Stimulated activated CD8-positive, alpha-beta memory T cell treated with anti-CD3 and anti-CD28 coated beads, Interleukin-7, amount 100 ng/mL, for 4 hours (primary cell): ENCODE data around the gene TTBK1.
A peak's percentile ranks its signal among the peaks of the same experiment; 100 is the strongest.

Source experiments
- DNase-seq, 2 donors: peaks; one replicate each; pipeline ENCODE4 v3.0.0-alpha.2; 2020; ENCODE audit warnings: low read depth in 2 of 2

The TTBK1 gene

GRCh38 chr6:43255408-43256054, 12.2 kb downstream of the TTBK1 start:
- DNase-seq, result no peak

DNA sequence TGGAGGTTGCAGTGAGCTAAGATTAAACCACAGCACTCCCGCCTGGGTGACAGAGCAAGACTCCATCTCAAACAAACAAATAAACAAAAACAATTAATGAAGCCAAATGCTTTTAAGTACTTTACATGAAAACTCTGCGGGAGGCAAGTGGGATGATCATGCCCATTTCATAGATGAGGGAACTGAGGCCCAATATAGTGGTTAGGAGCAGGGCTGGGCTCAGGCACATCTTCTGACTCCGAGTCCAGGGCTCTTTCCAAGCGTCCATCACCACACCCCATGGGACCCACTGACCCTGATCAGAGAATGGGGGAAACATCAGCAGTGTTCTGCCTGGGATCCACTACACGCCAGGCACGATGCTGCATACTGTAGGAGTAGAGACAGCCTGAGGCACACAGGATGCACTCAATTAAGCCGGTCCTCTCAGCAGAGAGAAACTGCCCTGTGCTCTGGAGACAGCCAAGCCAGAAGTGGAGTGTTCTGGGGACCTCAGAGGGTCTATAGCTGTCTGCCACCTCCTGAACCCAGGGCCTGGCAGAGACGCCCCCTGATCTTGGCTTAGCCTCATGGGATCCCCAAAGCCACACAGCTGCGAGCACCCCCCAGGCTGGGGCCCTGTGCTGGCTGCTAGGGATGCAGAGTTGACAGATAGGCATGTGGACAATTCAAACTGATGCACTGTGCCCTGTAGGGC, 13.5 kb downstream of the TTBK1 start:
- DNase-seq, result no peak

DNA sequence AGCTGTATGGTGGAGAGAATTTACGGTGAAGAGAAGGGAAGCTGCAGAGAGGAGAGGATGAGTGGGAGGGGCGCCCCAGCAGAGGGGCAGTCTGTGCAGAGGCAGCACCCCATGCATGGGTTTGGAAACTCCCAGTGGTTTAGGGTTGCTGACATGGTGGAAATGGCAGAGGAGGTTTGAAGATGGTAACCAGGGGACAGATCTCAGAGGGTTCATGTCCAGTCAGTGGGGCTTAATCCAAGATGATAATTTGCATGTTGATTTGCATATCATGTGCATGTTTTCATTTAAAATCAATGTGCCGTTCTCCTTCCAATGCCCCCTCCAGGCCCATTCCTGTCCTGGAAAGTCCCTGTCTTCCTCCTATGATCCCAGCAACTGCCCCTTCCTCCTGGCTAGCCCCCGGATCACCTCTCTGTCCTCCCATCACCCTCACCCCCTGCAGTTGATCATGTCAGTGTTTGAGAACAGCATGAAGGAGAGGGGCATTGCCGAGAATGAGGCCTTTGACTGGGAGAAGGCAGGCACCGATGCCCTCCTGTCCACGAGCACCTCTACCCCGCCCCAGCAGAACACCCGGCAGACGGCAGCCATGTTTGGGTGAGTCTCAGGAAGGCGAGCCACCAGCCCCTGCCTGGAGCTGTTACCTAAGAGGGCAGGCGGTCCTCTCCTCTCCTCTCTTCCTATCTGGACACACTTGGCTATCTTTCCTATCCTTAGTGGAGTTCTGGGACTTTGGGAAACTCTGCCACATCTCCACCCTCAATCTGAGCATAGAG, 14.3 kb downstream of the TTBK1 start:
- no peak for DNase-seq

DNA sequence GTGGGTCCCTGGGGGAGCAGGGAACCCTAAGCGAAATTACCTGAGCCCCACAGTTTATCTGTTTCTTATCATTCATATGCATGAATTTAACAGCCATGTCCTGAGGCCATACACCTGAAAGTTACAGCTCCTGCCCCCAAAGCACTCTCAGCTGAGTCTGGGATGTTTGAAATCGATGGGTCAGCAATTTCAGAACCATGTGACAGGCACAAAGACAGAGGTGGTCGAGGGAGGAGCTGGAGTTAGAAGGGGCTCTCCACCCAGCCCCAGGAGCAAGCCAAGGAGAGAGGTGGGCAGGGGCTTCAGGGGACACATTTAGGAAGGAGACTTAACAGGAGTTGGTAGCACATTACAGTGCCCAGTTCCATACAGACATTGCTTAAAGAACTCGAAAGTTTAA, 14.9 kb downstream of the TTBK1 start:
- no peak for DNase-seq

- DNase-seq, result no peak
These were observed 15.8 kb downstream of the TTBK1 start for GRCh38 chr6:43258807-43259686.

DNA sequence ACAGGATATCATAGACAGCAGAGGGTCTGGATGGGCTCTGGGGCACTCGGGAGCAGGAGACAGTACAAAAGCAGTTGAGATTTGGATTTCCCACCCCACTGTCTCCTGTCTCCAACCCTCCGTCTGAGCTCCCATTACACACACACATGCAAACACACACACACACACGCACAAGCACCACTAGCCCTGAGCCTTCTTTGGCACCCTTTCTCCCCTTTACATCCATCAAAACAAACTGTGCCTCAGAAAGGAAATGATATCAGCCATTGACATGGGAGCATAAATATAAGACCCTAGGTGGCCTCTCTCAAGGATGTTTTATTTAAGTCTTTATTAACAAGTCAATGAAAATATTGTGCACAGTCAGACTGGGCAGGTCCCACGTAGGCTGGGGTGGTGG, 17.5 kb downstream of the TTBK1 start:
- no peak for DNase-seq

- no peak for DNase-seq
These were observed 17.9 kb downstream of the TTBK1 start for GRCh38 chr6:43261198-43261597.

DNA sequence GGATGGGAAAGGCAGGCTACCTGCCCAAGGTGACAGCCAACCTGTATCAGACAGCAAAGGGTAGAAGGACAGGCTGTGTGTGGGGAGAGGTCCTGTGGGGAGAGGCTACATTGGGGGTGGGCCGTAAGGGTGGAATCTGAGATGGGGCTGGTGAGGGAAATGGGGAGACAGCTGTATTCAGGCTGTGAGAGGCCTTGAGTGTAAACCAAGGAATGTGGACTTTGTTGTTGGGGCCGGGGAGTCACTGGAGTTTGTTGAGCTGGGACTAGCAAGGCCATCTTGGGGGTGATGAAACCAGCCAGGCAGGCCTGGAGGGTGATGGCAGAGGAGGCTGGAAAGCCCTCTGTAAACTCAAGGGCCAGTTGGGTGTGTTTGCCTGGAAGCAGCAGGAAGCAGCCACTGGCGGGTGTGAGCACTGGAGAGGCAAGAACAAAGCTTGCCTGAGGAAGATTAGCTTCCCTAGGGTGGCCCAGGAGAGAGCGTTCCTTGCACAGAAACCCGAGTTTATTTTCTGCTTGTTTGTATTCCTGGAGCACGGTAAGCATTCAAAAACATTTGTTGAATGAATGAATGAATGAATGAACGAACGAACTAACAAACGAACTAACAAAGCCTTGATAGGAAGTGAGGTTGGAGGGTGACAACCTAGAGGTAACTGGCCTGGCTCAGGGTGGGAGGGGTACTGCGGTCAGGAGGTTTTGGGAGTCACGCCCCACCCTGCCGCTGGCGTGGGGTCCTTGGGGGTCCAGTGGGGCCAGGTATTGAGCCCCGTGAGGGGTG, 18.9 kb downstream of the TTBK1 start:
- DNase-seq, result no peak

- DNase-seq, result no peak
These were observed 19.6 kb downstream of the TTBK1 start for GRCh38 chr6:43262780-43263313.

GRCh38 chr6:43263314-43264178, 20.3 kb downstream of the TTBK1 start:
- DNase-seq, result peak; percentile 51 to 58

DNA sequence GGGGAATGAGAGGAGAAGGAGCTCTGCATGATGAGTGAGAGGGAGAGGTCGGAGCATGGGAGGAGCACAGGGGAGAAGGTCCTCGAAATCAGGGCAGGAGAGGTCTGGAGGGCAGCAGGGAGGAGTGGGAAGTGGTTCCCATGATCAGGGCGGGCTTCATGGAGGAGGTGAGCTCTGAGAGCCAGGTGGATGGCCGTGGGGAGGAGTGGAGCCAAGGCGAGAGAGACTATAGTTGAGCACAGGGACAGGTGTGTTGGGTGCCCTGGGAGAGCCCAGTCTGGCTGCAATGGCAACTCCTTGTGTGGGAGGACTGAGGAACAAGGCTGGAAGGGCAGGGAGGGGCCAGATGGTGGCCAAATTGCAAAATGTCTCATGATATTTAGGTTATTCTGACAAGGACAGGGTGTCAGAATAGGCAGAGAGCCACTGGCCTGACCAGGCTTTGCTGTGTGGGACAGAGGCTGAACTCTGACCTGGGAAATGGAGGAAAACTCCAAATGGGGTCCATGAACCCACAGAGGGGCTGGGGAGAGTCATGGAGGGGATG, 21.4 kb downstream of the TTBK1 start:
- DNase-seq, result no peak

GRCh38 chr6:43265564-43265963, 22.3 kb downstream of the TTBK1 start:
- no peak for DNase-seq

GRCh38 chr6:43267619-43268354, 24.5 kb downstream of the TTBK1 start:
- DNase-seq, result no peak

DNA sequence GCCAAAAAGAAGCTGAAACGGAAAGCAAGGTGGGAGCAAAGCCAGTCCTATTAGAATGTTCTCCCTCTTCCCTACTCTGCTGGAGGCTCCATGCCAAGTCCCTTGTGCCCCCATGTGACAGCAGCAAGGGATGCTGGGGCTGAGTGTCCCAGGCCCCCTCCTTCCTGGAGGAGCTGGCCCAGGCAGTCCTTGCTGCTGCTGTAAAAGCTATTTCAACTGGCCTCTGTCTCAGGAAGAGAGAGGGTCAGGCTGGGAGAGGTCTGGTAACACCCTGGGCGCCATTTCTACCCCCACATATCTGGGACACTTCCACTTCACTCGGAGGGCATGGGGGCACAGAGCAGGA, 25.0 kb downstream of the TTBK1 start:
- no peak for DNase-seq

DNA sequence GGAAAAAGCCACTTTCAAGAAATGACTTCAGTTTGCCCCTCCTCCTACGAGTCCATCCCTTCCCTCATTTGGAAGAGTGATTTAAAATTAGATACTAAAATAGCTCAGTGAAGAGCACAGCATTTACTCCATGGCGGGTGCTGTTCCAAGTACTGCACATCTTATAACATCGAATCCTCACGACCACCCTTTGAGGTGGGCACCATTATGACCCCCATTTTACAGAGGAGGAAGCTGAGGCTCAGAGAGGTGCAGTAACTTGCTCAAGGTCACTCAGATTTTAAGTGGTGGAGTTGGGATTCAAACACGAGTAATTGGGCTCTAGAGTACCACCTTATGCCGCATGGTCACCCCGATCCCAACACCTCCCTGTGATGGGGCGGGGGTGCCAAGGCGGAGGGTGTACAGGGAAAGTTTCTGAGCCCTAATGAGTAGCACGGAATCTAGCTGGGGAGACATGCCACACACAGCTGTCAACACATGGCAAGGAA, 25.5 kb downstream of the TTBK1 start:
- DNase-seq, result no peak

- peak; percentile 32 to 58 for DNase-seq
These were observed 26.2 kb downstream of the TTBK1 start for GRCh38 chr6:43269273-43270007.

DNA sequence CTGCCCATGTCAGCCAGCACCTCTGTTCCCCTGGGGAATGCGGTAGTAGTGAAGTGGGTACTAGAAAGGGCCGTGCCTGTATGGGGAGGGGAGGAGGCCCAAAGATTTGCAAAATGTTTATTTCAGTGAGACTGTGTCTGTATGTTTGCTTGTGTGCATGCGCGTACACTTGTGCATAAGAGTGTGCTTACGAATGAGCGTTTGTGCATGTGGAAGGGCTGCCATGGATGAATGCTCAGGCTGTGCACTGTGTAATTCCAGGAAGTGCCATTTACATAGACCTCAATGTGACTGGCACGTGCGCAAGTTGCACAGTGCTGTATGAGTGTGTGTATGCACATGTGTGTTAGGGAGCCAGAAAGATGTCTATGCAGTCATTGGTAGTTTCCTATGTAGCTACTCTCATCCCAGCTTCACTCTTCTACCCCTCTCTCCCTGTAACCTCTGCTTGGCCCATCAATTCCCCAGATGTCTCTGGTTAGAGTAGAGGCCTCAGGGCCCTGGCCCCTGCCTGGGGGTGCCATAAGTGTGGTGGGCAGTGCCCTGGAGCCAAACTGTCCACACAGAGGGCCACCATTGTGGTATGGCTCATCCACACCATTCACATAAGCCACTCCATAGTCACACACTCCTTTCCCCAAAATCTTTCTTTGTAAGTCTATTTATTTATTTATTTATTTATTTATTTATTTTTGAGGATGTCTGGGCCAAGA, 28.0 kb downstream of the TTBK1 start:
- DNase-seq, result no peak
